Coronary artery (tissue), 2 donors: ENCODE measurements around the gene XXYLT1.

Experiments
- DNase-seq: peaks from one replicate; pipeline ENCODE4 v3.0.0-alpha.2; 2017; ENCODE audit warnings: low spot score
- H3K27ac ChIP-seq, 2 donors: fragments of 200-600 bp; sonication (generic); one replicate each; pipeline ENCODE4 v1.5.1; 2016 to 2019
- H3K4me3 ChIP-seq: fragments of 200-600 bp; sonication (generic); 2 replicates; pipeline ENCODE4 v1.5.1; 2016; ENCODE audit warnings: mild to moderate bottlenecking, moderate library complexity
- CTCF ChIP-seq: fragments of 200-600 bp; sonication (generic); IDR thresholded peaks from one replicate; pipeline ENCODE4 v1.5.1; 2019; ENCODE audit warnings: antibody characterized with exemption

XXYLT1 gene

GRCh38 chr3:195065864-195066185, 205.1 kb downstream of the XXYLT1 start:
- no peak for TF ChIP-seq CTCF
- no peak for DNase-seq
- Histone ChIP-seq H3K4me3 (no peak overlapping the region), H3K27ac (no peak overlapping the region)

- Histone ChIP-seq H3K4me3 (no peak overlapping the region), H3K27ac (no peak overlapping the region)
- no peak for TF ChIP-seq CTCF
- DNase-seq: no peak
Observed at GRCh38 chr3:195065142-195065863, 205.7 kb downstream of the XXYLT1 start.

GRCh38 chr3:195064300-195064931, 206.5 kb downstream of the XXYLT1 start:
- no peak for TF ChIP-seq CTCF
- no peak for DNase-seq
- H3K4me3 ChIP-seq: no peak overlapping the region
- H3K27ac ChIP-seq: no peak overlapping the region

GRCh38 chr3:195063581-195064193, 207.3 kb downstream of the XXYLT1 start:
- H3K27ac ChIP-seq: no peak overlapping the region
- H3K4me3 ChIP-seq: no peak overlapping the region
- TF ChIP-seq CTCF: no peak
- DNase-seq: no peak

- TF ChIP-seq CTCF: no peak
- H3K27ac ChIP-seq: no peak overlapping the region
- no peak for DNase-seq
- no peak overlapping the region for H3K4me3 ChIP-seq
Observed at GRCh38 chr3:195062866-195063540, 208.0 kb downstream of the XXYLT1 start.

- Histone ChIP-seq H3K4me3 (no peak overlapping the region), H3K27ac (no peak overlapping the region)
- TF ChIP-seq CTCF: no peak
- no peak for DNase-seq
Observed at GRCh38 chr3:195061756-195062655, 209.0 kb downstream of the XXYLT1 start.
